HepG2 (cell line): ENCODE data around the gene SCARB2. TPM values are rescaled to one million over a fixed set of nuclear protein-coding genes. Genes with fewer than 3 reads are reported as not detected.

Source experiments
- ATAC-seq: fragments of 200-7000 bp; cut with Tn5 transposase; 3 replicates; pipeline ENCODE4 v1.9.1; 2020; ENCODE audit warnings: mild to moderate bottlenecking, moderate library complexity
- BruUV-seq: library from RNA; stranded (reverse); fragments of 400-500 nt; replicated peaks from 2 replicates; lab custom pipeline; 2021; lab: Mats Ljungman, UMichigan
- CTCF ChIA-PET: fragments of 300-600 bp; formaldehyde crosslinking; extraction: SDS; loops from one replicate; lab custom pipeline; 2021; ENCODE audit warnings: low total read pairs, inconsistent platforms, low intra/inter-chr PET ratio; lab: Yijun Ruan, JAX
- POLR2A ChIA-PET: fragments of 350-600 bp; sonication (Branson Sonifier 250); formaldehyde crosslinking; loops from one replicate; lab custom pipeline; 2020; ENCODE audit warnings: antibody characterized with exemption, inconsistent platforms; lab: Yijun Ruan, JAX
- DNase-seq: peaks from one replicate; pipeline ENCODE4 v3.0.0-alpha.2; 2015; ENCODE audit warnings: low spot score
- FAIRE-seq: peaks from 3 replicates; lab custom pipeline; 2011; peaks lifted over from hg19 to GRCh38; lab: Jason Lieb, UNC
- H2AFZ ChIP-seq: one replicate; pipeline ENCODE4 v1.6.1; 2011; ENCODE audit warnings: low read length, inconsistent platforms
- H3K27ac ChIP-seq: fragments of 300-600 bp; 3 replicates; pipeline ENCODE4 v1.8.0; 2011; ENCODE audit warnings: mixed run types, mild to moderate bottlenecking, mixed read lengths, low read length, inconsistent platforms; ENCODE audit not compliant: insufficient read depth; ENCODE audit errors: extremely low read length
- H3K27me3 ChIP-seq, 2 experiments: fragments of 200-600 bp in 1 of 2; 2 replicates in 1 of 2; 3 replicates in 1 of 2; pipeline versions ENCODE4 v1.6.0 to v1.8.0; 2011; ENCODE audit warnings: low read length in 2 of 2, mild to moderate bottlenecking in 2 of 2, moderate library complexity in 2 of 2, inconsistent platforms in 1 of 2; ENCODE audit not compliant: insufficient read depth in 2 of 2, control insufficient read depth in 1 of 2
- H3K36me3 ChIP-seq, 2 experiments: fragments of 200-600 bp in 1 of 2; replicated peaks in 1 of 2; 2 replicates in 1 of 2; 3 replicates in 1 of 2; pipeline versions ENCODE4 v1.5.1 to v1.8.0; 2011; ENCODE audit warnings: low read length in 2 of 2, inconsistent platforms in 1 of 2; ENCODE audit not compliant: insufficient read depth in 2 of 2, control insufficient read depth in 1 of 2
- H3K4me1 ChIP-seq: 2 replicates; pipeline ENCODE4 v1.5.1; 2012; ENCODE audit warnings: low read length, inconsistent platforms; ENCODE audit not compliant: insufficient read depth
- H3K4me2 ChIP-seq: 2 replicates; pipeline ENCODE4 v1.6.0; 2011; ENCODE audit warnings: low read depth, low read length, inconsistent platforms
- H3K4me3 ChIP-seq, 3 experiments: fragments of 200-600 bp in 1 of 3; sonication (generic), shearing (Covaris generic) in 1 of 3; replicated peaks in 1 of 3; 2 replicates each; pipeline ENCODE4 v1.5.1; 2011 to 2016; ENCODE audit warnings: low read length in 3 of 3, inconsistent platforms in 2 of 3, low read depth in 2 of 3, mild to moderate bottlenecking in 2 of 3, control low read depth in 1 of 3, mixed read lengths in 1 of 3; ENCODE audit not compliant: insufficient read depth in 1 of 3
- H3K79me2 ChIP-seq: one replicate; pipeline ENCODE4 v1.6.1; 2011; ENCODE audit warnings: low read length, inconsistent platforms; ENCODE audit not compliant: insufficient read depth
- H3K9ac ChIP-seq: 2 replicates; pipeline ENCODE4 v1.6.0; 2011; ENCODE audit warnings: mild to moderate bottlenecking, low read depth, low read length, inconsistent platforms; ENCODE audit not compliant: insufficient read depth
- H3K9me3 ChIP-seq: 2 replicates; pipeline ENCODE4 v1.5.1; 2012; ENCODE audit warnings: mild to moderate bottlenecking, low read length
- H4K20me1 ChIP-seq: 2 replicates; pipeline ENCODE4 v1.6.0; 2011; ENCODE audit warnings: inconsistent platforms, mild to moderate bottlenecking, low read length, moderate library complexity; ENCODE audit not compliant: insufficient read depth
- ARID2 ChIP-seq: sonication (generic); formaldehyde crosslinking; IDR thresholded peaks from 2 replicates; pipeline ENCODE4 v1.8.1; 2022; ENCODE audit warnings: mild to moderate bottlenecking, missing genetic modification reagents, borderline replicate concordance
- HMG20A ChIP-seq: IDR thresholded peaks from 2 replicates; pipeline ENCODE4 v1.6.1; 2016; ENCODE audit warnings: borderline replicate concordance
- ZBTB42 ChIP-seq: sonication (generic); formaldehyde crosslinking; IDR thresholded peaks from 2 replicates; pipeline ENCODE4 v1.5.0; 2020; ENCODE audit warnings: mild to moderate bottlenecking, missing genetic modification reagents
- ZKSCAN5 ChIP-seq: sonication (generic); formaldehyde crosslinking; IDR thresholded peaks from 2 replicates; pipeline ENCODE4 v1.5.1; 2020; ENCODE audit warnings: mild to moderate bottlenecking, missing genetic modification reagents
- ZNF292 ChIP-seq: sonication (generic); formaldehyde crosslinking; IDR thresholded peaks from 2 replicates; pipeline ENCODE4 v1.8.1; 2022; ENCODE audit warnings: mild to moderate bottlenecking, low read depth, missing genetic modification reagents, borderline replicate concordance
- WGBS: methylation state at CpG from one replicate; pipeline ENCODE4 v1.1.6; 2017; ENCODE audit warnings: low lambda C conversion rate; 5-methylcytosine and 5-hydroxymethylcytosine counted together
- in situ Hi-C: cut with HindIII; loops from 2 replicates; pipeline ENCODE4 v1.10.0; 2017; ENCODE audit warnings: low pct_unique_long_range_greater_than_20kb; ENCODE audit not compliant: extremely low pct_ligation_motif_present
- intact Hi-C: fragments of 100-400 bp; cut with micrococcal nuclease; formaldehyde crosslinking; loops from one replicate; pipeline ENCODE4 v1.10.0; 2022; ENCODE audit not compliant: unreplicated experiment
- polyA plus RNA-seq, 8 experiments: library from polyadenylated mRNA; depleted of rRNA in 3 of 8; stranded (reverse) in 7 of 8; unstranded in 1 of 8; fragments of >200 nt; fragmentation: Illumina TruSeq in 4 of 8; extraction: Trizol in 4 of 8; gene quantifications; 2 replicates each; pipeline versions ENCODE4 v1.2.1 to v1.2.3, GENCODE V29; 2011 to 2016; ENCODE audit warnings: low read depth in 4 of 8, missing spikeins in 1 of 8, mixed read lengths in 1 of 8; ENCODE audit not compliant: insufficient read depth in 1 of 8
- total RNA-seq, 5 experiments: library from RNA; depleted of rRNA; stranded (reverse); fragments of >200 nt; fragmentation: Illumina TruSeq; extraction: Trizol; gene quantifications; 2 replicates each; pipeline ENCODE4 v1.2.3, GENCODE V29; 2016; ENCODE audit warnings: low read depth in 1 of 5
- TF ChIP-seq, protein P1 (sequence below): sonication (generic); formaldehyde crosslinking; IDR thresholded peaks from 2 replicates; pipeline ENCODE4 v1.4.0; 2020; ENCODE audit warnings: missing genetic modification reagents, borderline replicate concordance
- TF ChIP-seq, protein P2 (sequence below): fragments of 450-650 bp; IDR thresholded peaks from 2 replicates; pipeline ENCODE4 v1.6.1; 2017; ENCODE audit warnings: mild to moderate bottlenecking

Gene SCARB2
- total and polyA plus RNA-seq, 2 of the 13 experiments (the other 11 are each of a cell fraction or from before 2014, with no cell fraction given) = 40.6 to 43.4 TPM

DNA sequence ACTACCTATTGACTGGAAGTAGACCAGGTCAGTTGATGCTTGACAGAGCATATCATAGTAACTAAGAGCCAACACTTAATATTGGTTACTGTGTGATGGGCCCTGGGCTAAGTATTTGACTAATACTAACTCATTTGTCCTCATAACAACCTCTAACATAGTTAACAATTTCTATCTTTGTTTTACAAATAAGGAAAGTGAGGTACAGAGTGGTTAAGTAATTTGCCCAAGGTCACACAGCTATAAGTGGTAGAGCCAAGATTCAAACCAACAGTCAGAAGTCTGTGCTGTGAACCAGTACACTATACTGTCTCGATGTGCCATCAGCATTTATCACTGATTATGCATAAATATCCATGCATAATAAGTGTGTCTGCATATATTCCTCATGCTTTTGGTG, 38.3 kb downstream of the SCARB2 start:
- WGBS = 100% methylated on average over 1 of the region's 1 CpG
- intact Hi-C loops (no loop called here), in situ Hi-C loops (loop anchor here (10.0 kb wide), 1 partner anchor 129 kb away; the partner anchor contains the start of gene STBD1)
- H3K9ac ChIP-seq = no peak overlapping the region
- H3K27me3 ChIP-seq = no peaks in the 10 kb centered on the region
- no peak overlapping the region for H3K27ac ChIP-seq
- ChIA-PET POLR2A (interaction anchor here (0.6 kb wide), 1 partner anchor 10 kb away, joined by 3 read pairs; no protein-coding TSS in a partner anchor), CTCF (no interaction called here)
- peaks cover 8 to 55% of the 10 kb centered on the region in 2 experiments; a peak in 4 of 5 replicates for H3K36me3 ChIP-seq
- ATAC-seq = no peak
- BruUV-seq = no TSS peak
- H3K4me3 ChIP-seq = no peak overlapping the region
- H3K79me2 ChIP-seq = no peaks in the 10 kb centered on the region
- H3K4me1 ChIP-seq = no peaks in the 10 kb centered on the region
- H3K9me3 ChIP-seq = no peaks in the 10 kb centered on the region
- H3K4me2 ChIP-seq = no peak overlapping the region
- TF ChIP-seq, protein P1, sequence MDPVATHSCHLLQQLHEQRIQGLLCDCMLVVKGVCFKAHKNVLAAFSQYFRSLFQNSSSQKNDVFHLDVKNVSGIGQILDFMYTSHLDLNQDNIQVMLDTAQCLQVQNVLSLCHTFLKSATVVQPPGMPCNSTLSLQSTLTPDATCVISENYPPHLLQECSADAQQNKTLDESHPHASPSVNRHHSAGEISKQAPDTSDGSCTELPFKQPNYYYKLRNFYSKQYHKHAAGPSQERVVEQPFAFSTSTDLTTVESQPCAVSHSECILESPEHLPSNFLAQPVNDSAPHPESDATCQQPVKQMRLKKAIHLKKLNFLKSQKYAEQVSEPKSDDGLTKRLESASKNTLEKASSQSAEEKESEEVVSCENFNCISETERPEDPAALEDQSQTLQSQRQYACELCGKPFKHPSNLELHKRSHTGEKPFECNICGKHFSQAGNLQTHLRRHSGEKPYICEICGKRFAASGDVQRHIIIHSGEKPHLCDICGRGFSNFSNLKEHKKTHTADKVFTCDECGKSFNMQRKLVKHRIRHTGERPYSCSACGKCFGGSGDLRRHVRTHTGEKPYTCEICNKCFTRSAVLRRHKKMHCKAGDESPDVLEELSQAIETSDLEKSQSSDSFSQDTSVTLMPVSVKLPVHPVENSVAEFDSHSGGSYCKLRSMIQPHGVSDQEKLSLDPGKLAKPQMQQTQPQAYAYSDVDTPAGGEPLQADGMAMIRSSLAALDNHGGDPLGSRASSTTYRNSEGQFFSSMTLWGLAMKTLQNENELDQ (CRISPR knock-in tag) = no peak
- no peak for TF ChIP-seq ZNF292 (CRISPR knock-in tag)
- TF ChIP-seq ZKSCAN5 (CRISPR knock-in tag) = no peak
- TF ChIP-seq ZBTB42 (CRISPR knock-in tag) = no peak
- TF ChIP-seq, protein P2, sequence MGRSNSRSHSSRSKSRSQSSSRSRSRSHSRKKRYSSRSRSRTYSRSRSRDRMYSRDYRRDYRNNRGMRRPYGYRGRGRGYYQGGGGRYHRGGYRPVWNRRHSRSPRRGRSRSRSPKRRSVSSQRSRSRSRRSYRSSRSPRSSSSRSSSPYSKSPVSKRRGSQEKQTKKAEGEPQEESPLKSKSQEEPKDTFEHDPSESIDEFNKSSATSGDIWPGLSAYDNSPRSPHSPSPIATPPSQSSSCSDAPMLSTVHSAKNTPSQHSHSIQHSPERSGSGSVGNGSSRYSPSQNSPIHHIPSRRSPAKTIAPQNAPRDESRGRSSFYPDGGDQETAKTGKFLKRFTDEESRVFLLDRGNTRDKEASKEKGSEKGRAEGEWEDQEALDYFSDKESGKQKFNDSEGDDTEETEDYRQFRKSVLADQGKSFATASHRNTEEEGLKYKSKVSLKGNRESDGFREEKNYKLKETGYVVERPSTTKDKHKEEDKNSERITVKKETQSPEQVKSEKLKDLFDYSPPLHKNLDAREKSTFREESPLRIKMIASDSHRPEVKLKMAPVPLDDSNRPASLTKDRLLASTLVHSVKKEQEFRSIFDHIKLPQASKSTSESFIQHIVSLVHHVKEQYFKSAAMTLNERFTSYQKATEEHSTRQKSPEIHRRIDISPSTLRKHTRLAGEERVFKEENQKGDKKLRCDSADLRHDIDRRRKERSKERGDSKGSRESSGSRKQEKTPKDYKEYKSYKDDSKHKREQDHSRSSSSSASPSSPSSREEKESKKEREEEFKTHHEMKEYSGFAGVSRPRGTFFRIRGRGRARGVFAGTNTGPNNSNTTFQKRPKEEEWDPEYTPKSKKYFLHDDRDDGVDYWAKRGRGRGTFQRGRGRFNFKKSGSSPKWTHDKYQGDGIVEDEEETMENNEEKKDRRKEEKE = no peak
- no peak for TF ChIP-seq HMG20A (CRISPR knock-in tag)
- TF ChIP-seq ARID2 (CRISPR knock-in tag) = no peak
- H2AFZ ChIP-seq = no peak overlapping the region
- FAIRE-seq = no peak
- H4K20me1 ChIP-seq = no peaks in the 10 kb centered on the region
- DNase-seq = no peak
